Stimulated activated CD8-positive, alpha-beta memory T cell treated with anti-CD3 and anti-CD28 coated beads, Interleukin-7, amount 100 ng/mL, for 24 hours (primary cell): ENCODE measurements around the gene STXBP6.
"Not testable (repeated sequence)": the region's sequence is repeated elsewhere in the genome, so short reads cannot be mapped to it uniquely, and the experiment has no call there.

ENCODE experiments used
- DNase-seq: peaks from one replicate; pipeline ENCODE4 v3.0.0-alpha.2; 2020; ENCODE audit warnings: low read depth

STXBP6 gene

DNA sequence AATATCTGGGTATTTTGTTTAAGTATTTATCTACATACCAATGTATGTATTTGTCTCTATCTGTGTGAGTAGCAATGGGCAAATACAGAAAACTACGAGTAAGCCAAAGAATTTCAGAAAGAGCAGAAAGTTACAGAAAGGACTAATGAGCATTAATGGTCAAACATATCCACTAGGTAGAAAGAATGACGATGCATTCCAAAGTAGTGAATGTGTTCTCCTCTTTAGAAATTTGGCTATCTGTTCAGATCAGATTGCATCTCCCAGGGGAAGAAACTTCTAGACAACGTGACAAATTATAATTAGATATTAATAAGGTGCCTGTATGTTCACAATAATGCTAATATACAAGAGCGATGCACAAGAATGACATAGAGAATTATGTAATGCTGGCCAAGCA lies 221.5 kb downstream of the STXBP6 start:
- no peak for DNase-seq

GRCh38 chr14:24826390-24826789 lies 223.6 kb downstream of the STXBP6 start:
- DNase-seq, result no peak

GRCh38 chr14:24820616-24821015 lies 229.3 kb downstream of the STXBP6 start:
- no peak for DNase-seq

DNA sequence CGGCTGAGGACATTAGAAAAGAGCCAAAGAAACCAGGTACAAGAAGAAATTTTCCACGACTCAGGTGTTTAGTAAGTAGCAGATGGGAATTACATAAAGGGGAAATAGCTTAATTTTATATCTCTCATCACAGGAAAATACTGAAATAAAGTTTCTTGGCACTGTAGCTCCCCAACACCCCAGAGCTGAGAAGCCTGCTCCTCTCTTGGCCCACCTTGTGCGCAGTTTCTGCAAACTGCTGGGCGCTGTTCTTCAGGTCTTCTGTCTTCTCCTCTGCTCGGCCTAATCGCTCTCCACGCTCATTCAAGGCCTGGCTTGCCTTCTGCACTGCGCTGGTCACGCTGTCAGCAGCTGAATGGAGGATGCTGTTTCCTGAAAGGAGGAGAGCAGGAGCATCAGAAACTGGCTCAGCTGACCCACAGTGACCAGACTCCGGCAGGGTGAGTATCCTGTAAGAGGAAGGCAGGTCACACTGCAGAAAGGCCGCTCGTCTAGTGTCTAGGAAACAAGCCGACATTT lies 231.1 kb downstream of the STXBP6 start:
- no peak for DNase-seq

DNA sequence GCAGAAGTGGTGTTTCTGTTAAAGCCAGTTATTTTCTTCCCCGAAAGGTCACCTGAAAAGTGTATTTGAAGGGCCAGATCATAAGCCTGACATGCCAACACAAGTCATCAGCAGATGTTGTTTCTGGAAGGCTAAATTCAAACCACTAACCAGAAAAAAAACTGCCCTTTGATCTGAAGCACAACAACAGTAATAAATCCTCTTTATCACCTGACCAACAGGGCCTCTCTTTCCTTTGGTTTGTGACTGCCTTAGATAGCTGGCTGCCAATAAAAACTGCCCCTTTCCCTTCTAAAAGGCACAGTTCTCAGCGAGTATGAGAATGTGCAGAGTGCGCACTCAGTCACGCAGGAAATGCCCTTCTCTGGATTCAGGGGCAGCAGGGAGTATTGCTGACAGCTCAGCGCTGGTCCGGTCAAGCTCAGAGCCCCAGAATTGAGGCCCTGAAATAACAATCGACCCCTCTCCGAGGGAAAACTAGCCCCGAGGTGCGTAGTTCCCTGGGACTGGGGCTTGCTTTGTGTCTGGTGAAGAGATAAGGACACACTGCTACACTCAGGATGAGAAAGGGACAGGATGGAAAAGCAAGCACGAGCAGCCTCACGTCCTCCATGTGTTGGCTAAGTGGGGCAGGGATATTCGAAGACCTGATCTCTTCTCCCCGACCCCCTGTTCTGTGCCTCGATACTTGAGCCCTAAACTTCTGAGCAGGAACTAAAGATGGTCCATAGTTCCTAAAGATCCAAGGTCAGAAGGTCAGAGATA lies 231.7 kb downstream of the STXBP6 start:
- DNase-seq, result no peak

GRCh38 chr14:24817212-24818057 lies 232.5 kb downstream of the STXBP6 start:
- DNase-seq, result no peak

DNA sequence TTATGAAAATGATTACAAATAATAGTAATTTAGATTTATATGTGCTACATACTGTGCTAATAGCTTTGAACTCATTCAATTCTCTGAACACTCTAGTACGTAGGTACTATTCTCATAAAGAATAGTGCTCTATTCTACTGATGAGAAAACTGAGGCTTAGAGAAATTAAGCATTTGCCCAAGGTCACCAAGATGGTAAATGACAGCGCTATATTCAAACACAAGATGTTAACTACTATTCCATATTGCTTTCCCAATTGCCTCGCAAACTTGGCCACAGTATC lies 233.1 kb downstream of the STXBP6 start:
- DNase-seq, result no peak

DNA sequence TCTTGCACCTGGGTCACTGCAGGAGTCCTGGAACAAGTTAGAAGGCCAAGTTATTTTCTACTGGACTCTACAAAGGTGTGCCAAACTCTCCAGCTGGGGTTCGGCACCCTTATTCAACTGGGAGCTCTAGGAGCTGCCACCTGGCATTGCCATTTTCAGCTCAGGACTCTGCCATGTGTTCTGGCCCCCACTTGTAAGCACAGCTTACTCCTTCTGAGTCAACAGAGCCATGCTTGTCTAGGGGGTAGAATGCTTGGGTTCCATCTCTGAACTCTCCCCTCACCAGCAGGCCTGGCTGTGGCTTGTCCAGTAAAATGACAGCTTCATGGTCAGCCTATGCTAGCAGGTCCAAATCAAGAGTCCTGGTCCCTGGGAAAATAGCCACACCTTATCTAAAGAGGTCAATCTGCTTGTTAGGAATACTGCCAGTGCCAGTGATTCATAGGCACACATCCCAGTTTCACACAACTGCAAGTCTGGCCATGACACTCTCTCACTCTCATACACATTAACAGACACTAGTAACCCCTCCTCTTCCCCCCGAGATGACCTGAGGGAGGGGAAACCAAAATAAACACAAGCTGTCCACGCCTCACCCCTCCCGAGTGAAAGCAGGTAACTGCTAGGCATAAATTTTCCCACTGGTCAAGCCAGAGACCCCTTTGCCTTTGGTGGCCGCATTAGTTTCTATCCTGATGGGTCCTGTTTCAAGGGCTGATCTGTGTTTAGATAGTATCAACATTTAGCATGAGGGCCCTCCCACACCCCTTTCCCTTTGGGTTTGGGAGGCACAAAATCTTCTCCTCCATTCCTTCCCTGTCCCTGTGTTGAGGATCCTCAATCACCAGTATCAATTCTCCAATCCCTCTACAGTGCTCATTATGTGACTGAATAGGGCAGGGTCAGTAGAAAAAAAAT lies 233.7 kb downstream of the STXBP6 start:
- DNase-seq, result no peak

- no peak for DNase-seq
Measured at GRCh38 chr14:24815543-24815942, 234.4 kb downstream of the STXBP6 start.

DNA sequence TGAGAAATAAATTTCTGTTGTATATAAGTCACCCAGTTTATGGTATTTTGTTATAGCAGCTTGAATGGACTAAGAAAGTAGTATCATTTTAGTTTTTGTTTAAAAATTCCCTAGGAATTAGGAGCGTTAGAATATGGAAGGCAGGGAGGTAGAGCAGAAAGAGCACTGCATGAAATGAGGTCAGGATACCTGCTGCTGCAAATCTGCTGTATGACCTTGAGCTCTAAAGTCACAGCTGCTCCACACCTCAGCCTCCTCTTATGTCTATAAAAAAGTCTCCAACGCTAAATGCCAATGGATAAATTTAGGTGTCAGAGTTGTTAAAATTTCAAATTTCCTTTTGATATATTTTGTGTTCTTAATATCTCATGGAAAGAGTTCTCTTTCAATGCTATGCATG lies 235.0 kb downstream of the STXBP6 start:
- no peak for DNase-seq

DNA sequence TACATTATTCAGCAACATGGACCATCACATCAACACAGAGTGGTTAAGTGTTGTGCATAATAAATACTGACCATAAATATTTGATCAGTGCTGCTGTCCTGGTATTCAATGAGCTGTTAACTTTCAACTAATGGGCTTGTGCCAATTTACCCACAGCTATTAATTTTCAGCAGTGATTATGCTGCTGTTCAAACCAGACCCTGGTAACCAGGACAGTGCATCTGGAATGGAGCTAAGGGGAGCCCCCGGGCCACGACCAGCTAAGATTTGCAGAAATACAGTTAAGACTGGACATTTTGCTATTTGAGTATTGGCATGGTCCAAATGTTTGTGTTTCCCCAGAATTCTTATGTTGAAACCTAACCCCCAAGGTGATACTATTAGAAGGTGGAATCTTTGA lies 235.6 kb downstream of the STXBP6 start:
- no peak for DNase-seq

- no peak for DNase-seq
Measured at GRCh38 chr14:24813819-24814259, 236.1 kb downstream of the STXBP6 start.

GRCh38 chr14:24813089-24813815 lies 236.7 kb downstream of the STXBP6 start:
- no peak for DNase-seq

DNA sequence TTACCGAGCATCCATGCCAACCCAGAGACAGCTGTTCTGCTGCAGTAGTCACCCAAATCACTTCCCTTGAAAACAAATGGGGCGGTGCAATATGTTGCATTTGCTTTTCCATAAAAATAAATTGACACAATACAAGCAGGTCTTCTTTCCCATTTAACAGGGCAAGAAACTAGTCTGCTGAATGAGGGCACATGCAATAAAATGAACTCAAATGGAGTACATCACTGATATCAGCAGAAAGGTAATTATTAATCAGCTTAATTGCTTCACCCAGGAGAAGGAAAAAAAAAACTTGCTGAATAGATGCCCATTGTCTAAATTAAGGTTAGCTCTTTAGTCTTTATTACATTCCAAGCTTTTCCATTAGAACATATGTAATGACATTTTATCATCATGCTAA lies 240.8 kb downstream of the STXBP6 start:
- no peak for DNase-seq

GRCh38 chr14:24808412-24808811 lies 241.5 kb downstream of the STXBP6 start:
- no peak for DNase-seq

DNA sequence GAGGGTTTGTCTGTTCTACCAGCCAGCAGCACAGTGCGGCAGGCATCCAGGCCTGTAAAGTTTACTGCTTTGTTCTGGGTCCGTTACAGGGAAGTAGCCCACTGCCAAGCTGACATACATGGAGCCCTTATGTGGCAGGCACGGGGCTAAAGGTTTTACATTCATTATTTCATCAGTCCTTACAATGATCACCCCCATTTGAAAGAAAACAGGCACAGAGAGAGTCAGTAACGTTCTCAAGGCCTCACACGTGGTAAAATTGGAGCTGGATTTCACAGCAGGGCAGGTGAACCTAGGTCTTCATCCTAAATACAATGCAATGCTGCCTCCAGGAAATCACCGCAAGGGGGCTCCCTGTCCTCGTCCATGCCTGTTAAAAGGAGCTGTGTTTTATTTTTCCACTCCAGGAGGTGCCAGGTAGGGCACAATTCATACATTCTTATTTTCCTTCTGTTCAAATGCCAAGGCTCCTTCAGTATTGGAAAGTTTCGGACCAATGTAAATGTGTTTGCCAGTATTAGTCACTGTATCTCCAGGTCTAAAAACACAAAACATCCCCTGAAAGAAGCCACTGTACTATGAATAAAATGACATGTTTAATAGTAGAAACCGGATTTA lies 243.8 kb downstream of the STXBP6 start:
- peak; percentile 12 for DNase-seq

DNA sequence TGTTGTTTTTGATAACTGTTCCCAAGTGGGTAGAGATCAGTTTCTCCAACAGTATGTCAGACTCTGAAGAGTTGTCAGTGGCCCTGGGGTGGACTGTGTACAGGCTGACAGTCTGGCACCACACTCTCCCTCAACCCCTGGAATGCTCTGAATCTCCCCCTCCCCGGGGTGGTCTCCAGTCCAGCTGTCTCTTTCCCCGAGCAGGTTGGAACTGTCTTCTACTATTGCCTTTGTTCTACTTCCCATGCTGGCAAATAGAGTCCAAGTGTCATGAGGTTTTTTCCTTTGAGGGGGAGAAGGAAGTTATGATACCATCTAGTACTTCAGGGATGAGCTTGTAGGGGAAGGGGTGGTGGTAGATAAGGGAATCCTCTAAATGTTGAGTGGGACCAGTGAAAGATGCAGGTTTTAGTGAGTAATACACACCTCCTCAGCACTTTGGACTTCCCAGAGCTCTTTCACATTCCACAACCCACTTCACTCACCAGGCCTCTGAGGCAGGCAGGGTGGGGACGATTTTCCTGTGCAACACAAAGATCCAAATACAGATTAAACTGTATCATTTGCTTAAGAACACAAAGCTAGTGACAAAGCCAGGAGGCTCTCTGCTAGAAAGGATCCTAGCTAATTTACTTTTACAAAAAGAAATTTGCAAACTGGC lies 245.3 kb downstream of the STXBP6 start:
- no peak for DNase-seq

- no peak for DNase-seq
Measured at GRCh38 chr14:24803933-24804494, 245.9 kb downstream of the STXBP6 start.

GRCh38 chr14:24803426-24803825 lies 246.5 kb downstream of the STXBP6 start:
- DNase-seq, result not testable (repeated sequence)

DNA sequence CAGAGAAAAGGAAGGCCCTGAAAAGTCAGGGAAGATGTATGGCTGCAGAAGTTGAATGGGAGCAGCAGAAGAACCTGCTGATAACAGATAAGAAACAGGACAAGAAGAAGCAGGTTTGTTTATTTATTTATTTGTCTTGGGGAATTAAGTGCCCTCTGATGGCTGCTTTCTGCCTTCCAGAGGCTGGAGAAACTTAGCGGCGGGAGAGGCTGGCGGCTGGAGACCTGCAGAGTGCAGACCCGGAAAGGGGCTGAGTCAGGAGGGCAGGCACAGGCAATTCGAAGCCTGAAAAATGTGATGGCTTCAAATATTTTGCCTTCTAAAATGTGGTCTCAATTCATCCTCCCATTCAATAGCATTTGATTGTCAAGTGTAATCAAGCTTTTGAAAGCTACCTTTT lies 247.7 kb downstream of the STXBP6 start:
- no peak for DNase-seq
